Effector memory CD8-positive, alpha-beta T cell (primary cell): ENCODE data around the gene B3GALNT2.
"Not testable (repeated sequence)": the region's sequence is repeated elsewhere in the genome, so short reads cannot be mapped to it uniquely, and the experiment has no call there.

Source experiments
- ATAC-seq: fragments of 150-1000 bp; cut with Tn5 transposase; replicated peaks from 2 replicates; pipeline ENCODE4 v1.10.0; 2021; ENCODE audit warnings: mild to moderate bottlenecking, moderate library complexity
- DNase-seq, 3 experiments: peaks; one replicate each; pipeline ENCODE4 v3.0.0; 2021
- H3K27ac Mint-ChIP-seq, 2 donors: one replicate each; pipeline ENCODE4 v1.8.0; 2022; ENCODE audit warnings: mild to moderate bottlenecking in 2 of 2, mixed read lengths in 2 of 2, moderate library complexity in 2 of 2
- H3K27me3 Mint-ChIP-seq, 2 donors: one replicate each; pipeline ENCODE4 v1.8.0; 2022; ENCODE audit warnings: mixed read lengths in 2 of 2
- H3K36me3 Mint-ChIP-seq: one replicate; pipeline ENCODE4 v1.8.0; 2022; ENCODE audit warnings: mild to moderate bottlenecking, moderate library complexity, mixed read lengths; ENCODE audit not compliant: insufficient read depth
- H3K4me1 Mint-ChIP-seq, 2 donors: one replicate each; pipeline ENCODE4 v1.8.0; 2022; ENCODE audit warnings: low read depth in 2 of 2, mixed read lengths in 2 of 2
- H3K4me3 Mint-ChIP-seq, 2 donors: one replicate each; pipeline ENCODE4 v1.8.0; 2022; ENCODE audit warnings: mild to moderate bottlenecking in 2 of 2, mixed read lengths in 2 of 2, moderate library complexity in 2 of 2
- H3K9me3 Mint-ChIP-seq, 2 donors: one replicate each; pipeline ENCODE4 v1.8.0; 2022; ENCODE audit warnings: mixed read lengths in 2 of 2

Gene B3GALNT2

DNA sequence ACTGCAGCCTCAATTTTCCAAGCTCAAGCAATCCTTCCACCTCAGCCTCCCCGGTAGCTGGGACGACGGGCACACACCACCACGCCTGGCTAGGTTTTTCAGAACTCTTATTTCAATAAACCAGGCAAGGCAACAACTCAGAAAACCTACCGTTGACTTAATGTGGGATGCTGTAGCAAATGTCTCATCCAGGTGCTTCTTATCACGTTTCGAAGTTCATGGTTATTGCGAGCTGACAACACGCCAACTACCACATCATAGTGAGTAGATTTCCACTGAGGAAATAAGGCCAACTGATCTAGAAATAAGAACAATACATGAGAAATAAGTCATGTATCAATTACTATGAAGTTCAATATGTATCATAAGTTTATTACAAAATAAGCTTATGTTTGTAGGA is 9.7 kb downstream of the B3GALNT2 start:
- DNase-seq, result no peak
- ATAC-seq, result no peak
- Mint-ChIP-seq H3K27me3 (no peaks in the 10 kb centered on the region), H3K4me1 (peaks cover 9 to 11% of the 10 kb centered on the region in 2 donors), H3K9me3 (no peaks in the 10 kb centered on the region), H3K4me3 (no peak overlapping the region), H3K36me3 (peaks cover 12% of the 10 kb centered on the region), H3K27ac (no peak overlapping the region)

DNA sequence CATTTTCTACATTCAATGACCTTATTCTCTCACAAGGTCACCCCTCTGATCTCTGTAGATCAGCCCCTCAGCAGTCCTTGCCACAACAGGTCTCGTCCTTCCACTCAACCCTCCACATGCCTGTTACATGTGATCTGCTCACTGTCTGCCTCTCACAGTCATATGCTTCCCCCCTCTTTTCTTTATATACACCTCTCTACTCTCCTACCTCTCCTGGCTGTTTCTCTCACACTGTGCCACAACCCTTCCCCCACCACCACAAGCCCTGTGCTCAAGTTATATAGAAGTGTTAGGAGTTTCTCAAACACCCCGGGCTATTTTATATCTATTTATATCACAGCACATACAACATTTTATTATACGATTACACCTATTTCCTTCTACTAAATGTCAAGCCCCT is 12.6 kb downstream of the B3GALNT2 start:
- Mint-ChIP-seq H3K27ac (peak overlapping the region in 1 of 2 donors; percentile 0), H3K4me3 (no peak overlapping the region), H3K36me3 (peaks cover 17% of the 10 kb centered on the region), H3K4me1 (peaks cover 8 to 9% of the 10 kb centered on the region in 2 donors), H3K27me3 (no peaks in the 10 kb centered on the region), H3K9me3 (no peaks in the 10 kb centered on the region)
- no peak for ATAC-seq
- no peak for DNase-seq

DNA sequence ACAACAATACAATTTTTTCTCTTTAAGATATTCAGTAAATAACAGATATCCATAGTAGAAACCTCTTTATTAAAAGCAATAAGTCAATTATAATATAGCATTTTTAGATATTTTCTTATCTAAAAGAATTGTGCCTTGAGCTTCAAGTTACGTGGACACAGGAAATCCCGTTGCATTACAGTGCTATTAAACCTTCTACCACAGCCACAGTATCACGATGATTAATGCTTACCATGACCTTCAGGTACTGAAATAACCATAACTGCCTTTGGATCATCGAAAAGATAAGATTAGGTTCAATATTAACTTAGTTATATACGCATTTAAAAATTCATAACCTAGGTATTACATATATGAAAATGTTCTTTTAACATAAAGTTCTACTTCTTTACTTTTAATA is 17.9 kb downstream of the B3GALNT2 start:
- Mint-ChIP-seq H3K27me3 (no peaks in the 10 kb centered on the region), H3K4me1 (peaks cover 0 to 2% of the 10 kb centered on the region in 2 donors), H3K27ac (no peak overlapping the region), H3K36me3 (peaks cover 15% of the 10 kb centered on the region), H3K4me3 (no peak overlapping the region), H3K9me3 (no peaks in the 10 kb centered on the region)
- DNase-seq, result no peak
- no peak for ATAC-seq

DNA sequence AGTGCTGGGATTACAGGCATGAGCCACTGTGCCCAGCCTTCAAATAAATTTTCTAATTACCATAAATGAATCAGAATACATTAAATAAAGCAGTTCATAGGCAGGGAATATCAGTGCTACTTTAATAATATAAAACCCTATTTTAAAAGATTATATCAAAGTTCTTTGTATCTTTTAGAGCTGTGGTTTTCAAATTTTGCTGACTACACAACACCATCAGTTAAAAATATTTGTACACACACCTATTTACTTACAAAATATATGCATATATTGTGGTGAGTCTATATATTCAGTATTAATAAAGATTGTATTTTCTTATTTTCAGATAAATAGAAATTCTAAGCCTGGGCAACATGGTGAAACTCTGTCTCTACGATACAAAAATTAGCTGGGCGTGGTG is 18.7 kb downstream of the B3GALNT2 start:
- Mint-ChIP-seq H3K9me3 (no peaks in the 10 kb centered on the region), H3K4me1 (peaks cover 0 to 2% of the 10 kb centered on the region in 2 donors), H3K4me3 (no peak overlapping the region), H3K27me3 (no peaks in the 10 kb centered on the region), H3K36me3 (peaks cover 17% of the 10 kb centered on the region), H3K27ac (no peak overlapping the region)
- no peak for DNase-seq
- ATAC-seq, result no peak

DNA sequence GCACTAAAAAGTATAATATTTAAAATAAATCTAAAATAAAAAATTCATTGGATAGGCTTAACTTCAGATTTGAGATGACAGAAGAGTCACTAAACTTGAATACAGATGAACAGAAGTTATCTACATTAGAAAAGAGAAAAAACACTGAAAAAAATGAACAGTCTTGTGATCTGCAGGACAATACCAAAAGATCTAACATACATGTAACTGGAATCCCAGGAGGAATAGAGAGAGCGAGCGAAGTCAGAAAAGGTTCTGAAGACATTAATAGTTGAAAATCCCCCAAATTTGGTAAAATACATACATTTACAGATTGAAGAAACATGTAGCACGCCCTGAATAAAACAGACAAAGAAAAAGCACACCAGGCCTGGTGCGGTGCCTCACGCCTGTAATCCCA is 21.2 kb downstream of the B3GALNT2 start:
- no peak for ATAC-seq
- Mint-ChIP-seq H3K27me3 (no peaks in the 10 kb centered on the region), H3K4me1 (no peaks in the 10 kb centered on the region), H3K36me3 (peaks cover 24% of the 10 kb centered on the region), H3K4me3 (no peak overlapping the region), H3K27ac (no peak overlapping the region), H3K9me3 (no peaks in the 10 kb centered on the region)
- no peak for DNase-seq

DNA sequence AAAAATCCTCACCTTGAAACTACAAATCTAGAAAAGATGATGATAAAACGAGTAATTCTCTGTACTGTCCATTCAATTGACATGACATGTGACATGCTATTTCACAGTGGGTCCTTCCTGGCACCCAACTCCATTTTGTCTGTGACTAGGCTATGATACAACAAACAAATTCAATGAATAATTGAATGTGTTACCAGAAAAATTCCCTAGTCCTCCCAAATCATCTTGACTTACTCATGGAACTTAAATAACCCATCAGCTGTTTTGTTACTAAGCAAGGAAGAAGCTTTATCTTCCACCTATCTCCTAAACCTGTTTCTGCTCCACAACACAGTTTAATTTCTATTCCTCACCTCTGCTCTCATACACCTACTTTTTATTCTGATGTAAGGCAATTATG is 30.4 kb downstream of the B3GALNT2 start:
- no peaks in the 10 kb centered on the region for H3K27me3 Mint-ChIP-seq
- H3K4me3 Mint-ChIP-seq, result no peak overlapping the region
- H3K9me3 Mint-ChIP-seq, result no peaks in the 10 kb centered on the region
- no peak overlapping the region for H3K27ac Mint-ChIP-seq
- ATAC-seq (no peak), DNase-seq (no peak)
- H3K36me3 Mint-ChIP-seq, result peaks cover 21% of the 10 kb centered on the region
- no peaks in the 10 kb centered on the region for H3K4me1 Mint-ChIP-seq

DNA sequence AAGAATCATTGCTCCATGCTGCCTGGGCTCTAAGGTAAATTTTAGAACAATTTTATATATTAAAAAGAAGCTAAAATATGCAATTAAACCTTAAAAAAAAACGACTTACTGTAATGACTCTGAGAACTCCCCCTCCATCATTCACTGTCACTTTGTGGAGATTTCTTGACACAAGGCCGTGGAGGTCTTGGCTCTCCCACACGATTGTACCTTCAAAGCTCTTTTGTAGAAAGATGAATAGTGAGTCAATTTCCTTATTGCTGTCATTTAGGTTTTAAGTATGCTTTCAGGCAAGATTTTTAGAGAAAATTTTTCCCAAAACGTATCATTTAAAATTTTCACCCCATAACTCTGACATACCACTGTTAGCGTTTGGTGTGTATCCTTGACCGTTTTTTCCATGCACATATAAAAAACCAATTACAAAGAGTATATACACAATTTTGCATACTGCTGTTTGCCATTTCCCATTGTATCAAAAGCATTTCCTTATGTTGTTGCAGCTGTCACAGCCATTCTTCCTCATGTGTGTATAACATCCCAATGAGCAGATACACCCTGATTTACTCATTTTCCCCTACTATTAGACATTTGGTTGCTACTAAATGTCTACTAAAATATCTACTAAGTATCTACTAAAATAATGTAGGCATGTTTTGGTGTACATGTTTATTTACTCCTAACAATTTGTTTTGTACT is 33.4 kb downstream of the B3GALNT2 start:
- no peak overlapping the region for H3K27ac Mint-ChIP-seq
- no peak overlapping the region for H3K4me3 Mint-ChIP-seq
- no peaks in the 10 kb centered on the region for H3K4me1 Mint-ChIP-seq
- no peaks in the 10 kb centered on the region for H3K27me3 Mint-ChIP-seq
- peaks cover 17% of the 10 kb centered on the region for H3K36me3 Mint-ChIP-seq
- ATAC-seq (no peak), DNase-seq (no peak)
- H3K9me3 Mint-ChIP-seq, result no peaks in the 10 kb centered on the region

DNA sequence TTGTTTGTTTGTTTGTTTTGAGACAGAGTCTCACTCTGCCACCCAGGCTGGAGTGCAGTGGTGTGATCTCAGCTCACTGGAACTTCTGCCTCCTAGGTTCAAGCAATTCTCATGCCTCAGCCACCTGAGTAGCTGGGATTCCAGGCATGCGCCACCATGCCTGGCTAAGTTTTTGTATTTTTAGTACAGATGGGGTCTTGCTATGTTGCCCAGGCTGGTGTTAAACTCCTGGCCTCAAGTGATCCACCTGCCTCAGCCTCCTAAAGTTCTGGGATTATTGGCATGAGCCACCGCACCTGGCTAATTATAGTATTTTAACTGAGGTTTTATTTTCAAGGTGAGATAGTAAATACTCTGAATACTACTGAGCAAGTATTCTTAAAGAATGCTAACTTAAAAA is 34.4 kb downstream of the B3GALNT2 start:
- DNase-seq, H3K4me1 Mint-ChIP-seq, ATAC-seq, H3K27ac Mint-ChIP-seq, H3K4me3 Mint-ChIP-seq, H3K27me3 Mint-ChIP-seq, H3K9me3 Mint-ChIP-seq: not testable (repeated sequence)
- H3K36me3 Mint-ChIP-seq, result peaks cover 17% of the 10 kb centered on the region

DNA sequence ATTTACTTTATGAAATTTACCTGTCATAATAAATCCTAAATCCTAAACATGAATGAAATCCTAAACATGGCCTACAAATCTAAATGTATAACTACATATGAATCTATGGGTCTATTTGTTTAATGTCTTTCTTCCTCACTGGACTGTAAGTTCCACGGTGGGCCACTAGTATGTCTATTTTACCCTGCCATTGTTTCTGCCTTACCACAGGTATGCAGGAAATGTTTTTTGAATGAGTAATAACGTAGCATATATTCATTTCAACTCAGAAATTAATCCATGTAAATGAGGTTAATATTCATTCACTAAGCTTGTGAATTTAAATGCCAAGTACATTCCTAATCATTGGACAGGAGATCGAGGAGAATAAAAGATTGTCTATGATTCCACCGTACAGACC is 35.3 kb downstream of the B3GALNT2 start:
- Mint-ChIP-seq H3K4me1 (no peaks in the 10 kb centered on the region), H3K9me3 (no peaks in the 10 kb centered on the region), H3K36me3 (peaks cover 17% of the 10 kb centered on the region), H3K4me3 (no peak overlapping the region), H3K27me3 (no peaks in the 10 kb centered on the region), H3K27ac (no peak overlapping the region)
- no peak for DNase-seq
- ATAC-seq, result no peak

DNA sequence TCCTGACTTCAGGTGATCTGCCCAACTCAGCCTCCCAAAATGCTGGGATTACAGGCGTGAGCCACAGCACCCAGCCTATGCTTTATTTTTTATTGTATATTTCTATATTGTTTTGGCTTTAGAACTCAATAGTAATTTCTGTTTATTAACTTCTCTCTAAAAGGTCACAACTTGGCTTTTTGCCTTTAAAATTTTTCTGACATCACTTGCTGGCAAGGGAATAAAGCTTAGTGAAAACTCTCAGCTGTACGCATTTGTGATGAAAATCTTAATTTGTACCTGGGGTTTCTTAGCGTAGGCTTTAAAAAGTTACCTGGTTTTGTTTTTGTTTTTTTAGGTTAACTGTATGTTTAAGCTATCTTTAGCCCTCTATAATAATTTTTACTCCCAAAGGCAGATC is 36.2 kb downstream of the B3GALNT2 start:
- H3K27me3 Mint-ChIP-seq, result no peaks in the 10 kb centered on the region
- no peaks in the 10 kb centered on the region for H3K4me1 Mint-ChIP-seq
- no peaks in the 10 kb centered on the region for H3K9me3 Mint-ChIP-seq
- DNase-seq (no peak), ATAC-seq (no peak)
- no peak overlapping the region for H3K27ac Mint-ChIP-seq
- H3K4me3 Mint-ChIP-seq, result no peak overlapping the region
- peaks cover 17% of the 10 kb centered on the region for H3K36me3 Mint-ChIP-seq

DNA sequence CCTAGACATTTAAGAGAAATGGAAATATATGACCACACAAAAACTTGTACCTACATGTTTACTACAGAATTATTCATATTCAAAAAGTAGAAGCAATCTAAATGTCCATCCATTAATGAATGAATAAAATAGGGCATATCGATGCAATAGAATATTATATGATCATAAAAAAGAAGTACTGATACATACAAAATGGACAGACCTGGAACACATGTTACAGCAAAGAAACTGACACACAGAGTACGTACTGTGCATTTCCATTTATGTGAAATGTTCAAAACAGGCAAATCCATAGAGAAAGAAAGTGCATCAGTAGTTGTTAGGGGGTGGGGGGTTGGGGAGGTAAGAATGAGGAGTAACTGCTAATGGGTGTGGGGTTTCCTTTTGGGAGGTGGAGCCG is 39.2 kb downstream of the B3GALNT2 start:
- H3K36me3 Mint-ChIP-seq, result peaks cover 14% of the 10 kb centered on the region
- H3K9me3 Mint-ChIP-seq, result no peaks in the 10 kb centered on the region
- H3K4me1 Mint-ChIP-seq, result peaks cover 5 to 8% of the 10 kb centered on the region in 2 donors

DNA sequence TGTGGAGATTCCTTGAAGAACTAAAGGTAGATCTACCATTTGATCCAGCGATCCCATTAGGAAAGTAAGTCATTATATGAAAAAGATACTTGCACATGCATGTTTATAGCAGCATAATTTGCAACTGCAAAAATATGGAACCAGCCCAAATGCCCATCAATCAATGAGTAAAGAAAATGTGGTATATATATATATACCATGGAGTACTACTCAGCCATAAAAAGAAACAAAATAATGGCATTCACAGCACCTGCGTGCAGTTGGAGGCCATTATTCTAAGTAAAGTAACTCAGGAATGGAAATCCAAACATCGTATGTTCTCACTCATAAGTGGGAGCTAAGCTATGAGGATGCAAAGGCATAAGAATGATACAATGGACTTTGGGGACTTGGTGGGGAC is 41.4 kb downstream of the B3GALNT2 start:
- H3K27ac Mint-ChIP-seq, H3K4me1 Mint-ChIP-seq, H3K9me3 Mint-ChIP-seq, H3K27me3 Mint-ChIP-seq, ATAC-seq, DNase-seq, H3K36me3 Mint-ChIP-seq, H3K4me3 Mint-ChIP-seq: not testable (repeated sequence)

More for the DNA sequence above, 39.2 kb downstream of the B3GALNT2 start:
- Mint-ChIP-seq H3K27ac (no peak overlapping the region), H3K4me3 (no peak overlapping the region), H3K27me3 (no peaks in the 10 kb centered on the region)
- DNase-seq (no peak), ATAC-seq (no peak)

DNA sequence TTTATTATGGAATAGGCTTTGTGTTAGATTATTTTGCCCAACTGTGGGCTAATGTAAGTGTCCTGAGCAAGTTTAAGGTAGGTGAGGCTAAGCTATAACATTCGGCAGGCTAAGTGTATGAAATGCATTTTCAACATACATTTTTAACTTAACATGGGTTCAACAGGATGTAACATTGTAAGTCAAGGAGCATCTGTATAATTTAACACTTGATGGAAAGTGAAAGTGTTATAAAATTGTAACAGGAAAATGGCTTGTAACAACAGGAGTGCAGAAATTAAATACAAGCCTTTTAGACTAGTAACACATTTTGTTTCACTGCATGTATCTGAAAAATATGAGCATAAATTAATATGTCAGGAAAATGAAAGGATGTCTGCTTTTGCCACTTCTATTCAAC is 42.3 kb downstream of the B3GALNT2 start:
- H3K27ac Mint-ChIP-seq, result no peak overlapping the region
- no peaks in the 10 kb centered on the region for H3K27me3 Mint-ChIP-seq
- no peak for DNase-seq
- H3K4me3 Mint-ChIP-seq, result peak overlapping the region in 1 of 2 donors; percentile 19
- ATAC-seq, result peak; percentile 19
- peaks cover 5 to 8% of the 10 kb centered on the region in 2 donors for H3K4me1 Mint-ChIP-seq
- H3K9me3 Mint-ChIP-seq, result no peaks in the 10 kb centered on the region
- H3K36me3 Mint-ChIP-seq, result no peaks in the 10 kb centered on the region

DNA sequence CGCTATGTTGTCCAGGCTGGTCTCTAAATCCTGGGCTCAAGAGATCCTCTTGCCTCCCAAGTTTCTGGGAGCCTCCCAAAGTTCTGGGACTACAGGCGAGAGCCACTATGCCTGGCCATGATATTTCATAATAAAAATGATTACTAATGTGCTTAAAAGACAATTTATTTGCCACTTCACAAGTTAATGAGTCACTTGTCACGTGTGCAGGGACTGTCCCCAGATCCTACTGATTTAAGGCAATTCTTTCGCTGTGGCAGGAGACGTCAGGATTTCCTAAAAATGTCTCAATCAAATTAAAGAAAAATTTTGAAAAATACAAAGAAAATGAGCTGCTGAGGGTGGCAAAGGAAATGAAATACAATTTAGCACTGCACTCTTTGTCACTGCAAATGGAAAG is 43.5 kb downstream of the B3GALNT2 start:
- no peaks in the 10 kb centered on the region for H3K36me3 Mint-ChIP-seq
- H3K4me1 Mint-ChIP-seq, result peaks cover 5 to 8% of the 10 kb centered on the region in 2 donors
- H3K9me3 Mint-ChIP-seq, result no peaks in the 10 kb centered on the region
- H3K27ac Mint-ChIP-seq, result no peak overlapping the region
- H3K4me3 Mint-ChIP-seq, result no peak overlapping the region
- no peak for DNase-seq
- ATAC-seq, result no peak
- H3K27me3 Mint-ChIP-seq, result no peaks in the 10 kb centered on the region

DNA sequence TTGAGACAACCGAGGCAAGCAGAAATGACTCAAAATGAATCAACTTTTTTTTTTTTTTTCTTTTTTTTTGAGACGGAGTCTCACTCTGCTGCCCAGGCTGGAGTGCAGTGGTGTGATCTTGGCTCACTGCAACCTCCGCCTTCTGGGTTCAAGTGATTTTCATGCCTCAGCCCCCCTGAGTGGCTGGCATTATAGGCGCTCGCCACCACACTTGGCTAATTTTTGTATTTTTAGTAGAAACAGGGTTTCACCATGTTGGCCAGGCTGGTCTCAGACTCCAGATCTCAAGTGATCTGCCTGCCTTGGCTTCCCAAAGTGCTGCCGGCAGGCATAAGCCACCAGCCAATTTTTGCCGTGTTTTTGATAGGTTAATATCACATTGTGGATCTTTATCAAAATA is 46.4 kb downstream of the B3GALNT2 start:
- not testable (repeated sequence) for H3K9me3 Mint-ChIP-seq, H3K4me3 Mint-ChIP-seq, DNase-seq, H3K27ac Mint-ChIP-seq, H3K27me3 Mint-ChIP-seq, ATAC-seq, H3K36me3 Mint-ChIP-seq, H3K4me1 Mint-ChIP-seq
